GM12891 (cell line): ENCODE measurements around the gene WDR44.

ENCODE experiments used
- PAX5 ChIP-seq: IDR thresholded peaks from 2 replicates; pipeline ENCODE4 v1.6.1; 2011; ENCODE audit warnings: low read length, moderate library complexity, mild to moderate bottlenecking; ENCODE audit not compliant: insufficient read depth, severe bottlenecking
- POLR2AphosphoS5 ChIP-seq: IDR thresholded peaks from 2 replicates; pipeline ENCODE4 v1.6.1; 2011; ENCODE audit warnings: low read depth, low read length, control low read depth
- SPI1 ChIP-seq: IDR thresholded peaks from 2 replicates; pipeline ENCODE4 v1.6.1; 2011; ENCODE audit warnings: low read depth, low read length, control low read depth

GRCh38 chrX:118493653-118494297 lies 147.9 kb downstream of the WDR44 start:
- TF ChIP-seq SPI1 (no peak), PAX5 (no peak), POLR2AphosphoS5 (no peak)
